GM21786 (cell line): Measurements from ENCODE around the gene TBC1D2B.
"Not testable (repeated sequence)": the region's sequence is repeated elsewhere in the genome, so short reads cannot be mapped to it uniquely, and the experiment has no call there.

ENCODE experiments used
- ATAC-seq: cut with Tn5 transposase; IDR thresholded peaks from one replicate; pipeline ENCODE4 v1.9.1; 2021; ENCODE audit not compliant: unreplicated experiment

Gene TBC1D2B

DNA sequence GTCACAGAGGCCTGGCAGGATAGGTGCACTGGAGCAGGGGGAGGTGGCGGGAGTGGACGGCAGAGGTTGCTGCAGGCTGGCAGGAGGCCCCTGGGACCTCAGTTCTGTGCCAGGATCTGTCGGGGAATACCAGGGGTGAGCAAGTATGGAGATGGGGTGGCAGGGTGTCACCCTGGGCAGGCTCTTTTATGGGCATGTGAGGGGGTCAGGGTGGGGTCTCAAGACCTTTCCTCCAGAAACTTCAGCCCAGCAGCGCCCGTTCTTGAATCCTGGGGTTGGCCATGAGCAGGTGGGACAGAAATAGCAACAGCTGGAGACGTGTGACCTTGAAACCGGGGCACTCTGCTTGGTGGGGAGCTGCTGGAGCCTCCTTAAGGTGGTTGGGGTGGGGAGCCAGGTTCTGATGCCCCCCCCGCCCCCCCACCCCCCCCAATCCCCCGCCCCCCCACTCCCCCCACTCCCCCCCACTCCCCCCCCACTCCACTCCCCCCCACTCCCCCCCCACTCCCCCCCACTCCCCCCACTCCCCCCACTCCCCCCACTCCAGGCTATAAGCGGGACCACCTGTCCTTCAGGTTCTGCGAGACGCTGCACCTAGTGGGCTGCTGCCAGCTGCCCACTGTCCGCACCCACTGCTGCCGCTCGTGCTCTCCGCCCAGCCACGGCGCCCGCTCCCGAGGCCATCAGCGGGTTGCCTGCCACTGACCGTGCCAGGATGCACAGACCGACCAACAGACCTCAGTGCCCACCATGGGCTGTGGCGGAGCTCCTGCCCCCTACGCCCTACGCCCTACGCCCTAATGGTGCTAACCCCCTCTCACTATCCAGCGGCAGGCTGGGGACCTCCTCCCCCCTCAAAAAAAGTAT is 84.9 kb downstream of the TBC1D2B start:
- no peak for ATAC-seq

DNA sequence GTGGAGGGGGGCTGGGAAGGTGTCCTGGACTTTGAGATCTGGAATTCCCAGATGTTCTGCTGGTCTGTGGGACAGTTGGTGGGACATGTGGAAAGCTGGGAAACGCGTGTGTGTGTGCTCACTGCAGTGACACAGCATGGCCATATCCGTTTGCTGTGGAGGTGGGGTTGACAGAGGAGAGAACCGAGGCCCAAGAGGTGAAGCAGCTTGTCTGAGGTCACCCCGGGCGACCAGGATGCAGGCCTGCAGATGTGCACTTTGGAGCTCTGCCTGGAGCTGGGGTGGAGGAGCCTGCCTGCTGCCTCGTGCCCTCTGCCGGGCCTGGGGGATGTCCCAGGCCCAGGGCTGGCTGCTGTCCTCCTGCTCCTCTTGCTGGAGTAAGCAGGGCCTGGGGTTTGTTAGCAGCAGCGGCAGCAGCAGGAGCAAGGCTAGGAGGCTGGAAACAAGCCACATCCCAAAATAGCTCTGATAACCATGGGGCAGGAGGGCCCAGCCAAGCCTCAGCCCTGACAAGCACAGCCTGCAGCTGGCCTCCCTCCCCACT is 85.8 kb downstream of the TBC1D2B start:
- ATAC-seq = not testable (repeated sequence)

DNA sequence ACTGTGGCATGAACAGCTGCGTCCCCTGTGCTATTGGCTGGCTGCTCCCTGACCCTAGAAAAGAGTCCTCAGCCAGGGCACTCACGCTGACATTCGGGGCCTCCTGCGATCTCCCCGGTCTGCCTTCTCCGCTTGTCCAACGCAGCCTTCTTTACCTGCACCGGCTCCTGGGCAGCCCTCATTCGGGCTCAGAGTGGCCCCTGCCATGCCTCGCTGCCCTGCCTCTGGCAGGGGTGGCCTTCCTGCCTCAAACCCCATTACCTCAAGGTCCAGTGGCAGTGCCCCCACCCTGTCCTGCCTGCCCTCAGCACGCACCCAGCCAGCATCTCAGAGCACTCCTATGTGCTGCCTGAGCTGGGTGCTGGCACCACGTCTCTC is 86.5 kb downstream of the TBC1D2B start:
- no peak for ATAC-seq

DNA sequence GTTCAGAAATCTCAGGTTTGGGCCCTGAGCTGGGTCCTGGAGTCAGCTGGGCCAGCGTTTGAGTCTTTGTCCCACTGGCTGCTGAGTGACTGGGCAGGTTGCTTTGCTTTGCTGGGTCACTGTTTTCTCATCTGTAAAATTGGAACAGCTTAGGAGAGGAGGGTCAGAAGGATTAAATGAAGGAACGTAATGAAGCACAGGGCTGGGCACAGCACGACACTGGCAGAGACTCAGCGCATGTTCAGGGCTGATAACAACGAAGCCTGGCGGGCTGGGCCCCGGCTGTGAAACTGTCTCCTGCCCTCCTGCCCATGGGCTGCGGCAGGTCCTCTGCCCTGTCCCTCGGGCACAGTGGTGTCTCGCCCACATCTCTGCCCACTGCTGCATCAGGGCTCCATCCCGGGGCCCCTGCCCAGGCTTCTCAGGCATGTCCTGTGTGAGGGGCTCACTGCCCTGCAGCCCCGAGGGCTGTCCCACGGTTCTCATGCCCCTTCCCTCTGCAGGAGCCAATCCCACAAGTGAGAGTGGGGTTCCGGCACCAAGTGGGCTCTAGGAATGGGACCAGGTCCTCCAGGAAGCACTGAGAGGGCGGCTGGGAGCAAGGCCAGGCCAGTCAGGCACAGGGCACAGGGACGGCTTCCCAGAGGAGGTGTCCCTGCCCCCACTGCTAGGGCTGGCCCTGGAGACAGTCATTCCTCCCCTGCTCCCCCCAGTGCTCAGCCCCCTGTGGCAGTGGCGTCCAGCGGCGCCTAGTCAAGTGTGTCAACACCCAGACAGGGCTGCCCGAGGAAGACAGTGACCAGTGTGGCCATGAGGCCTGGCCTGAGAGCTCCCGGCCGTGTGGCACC is 88.0 kb downstream of the TBC1D2B start:
- ATAC-seq = no peak

DNA sequence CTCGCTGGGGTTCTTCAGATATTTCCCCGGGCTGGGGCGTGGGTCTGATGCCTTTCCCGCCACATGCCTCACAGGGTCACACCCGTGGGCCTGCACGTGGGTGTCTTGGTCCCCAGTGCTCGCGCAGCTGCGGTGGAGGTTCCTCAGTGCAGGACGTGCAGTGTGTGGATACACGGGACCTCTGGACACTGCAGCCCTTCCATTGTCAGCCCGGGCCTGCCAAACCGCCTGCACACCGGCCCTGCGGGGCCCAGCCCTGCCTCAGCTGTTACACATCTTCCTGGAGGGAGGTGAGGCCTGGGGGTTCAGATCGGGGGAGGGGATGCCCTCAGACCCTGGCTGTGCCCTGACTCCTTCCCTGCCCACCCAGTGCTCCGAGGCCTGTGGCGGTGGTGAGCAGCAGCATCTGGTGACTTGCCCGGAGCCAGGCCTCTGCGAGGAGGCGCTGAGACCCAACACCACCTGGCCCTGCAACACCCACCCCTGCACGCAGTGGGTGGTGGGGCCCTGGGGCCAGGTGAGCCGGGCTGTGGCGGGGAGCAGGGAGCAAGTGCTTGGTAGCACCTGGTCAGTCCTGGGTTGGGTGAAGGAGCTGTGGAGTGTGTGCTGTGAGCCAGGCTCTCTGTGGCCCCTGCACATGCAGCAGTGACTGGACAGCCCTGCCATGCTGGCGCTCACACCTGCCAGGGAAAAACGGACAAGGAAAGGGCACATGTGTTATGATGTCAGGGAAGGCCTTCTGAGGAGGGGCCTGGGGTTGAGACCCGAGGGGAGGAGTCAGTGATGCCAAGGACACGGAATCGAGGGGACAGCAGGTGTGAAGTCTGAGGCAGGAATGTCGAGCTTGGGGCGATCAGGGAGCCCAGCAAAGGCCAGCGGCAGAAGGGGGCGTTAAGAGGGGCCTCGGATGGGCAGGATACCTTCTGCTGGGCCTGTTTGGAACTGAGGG is 88.9 kb downstream of the TBC1D2B start:
- ATAC-seq = no peak

DNA sequence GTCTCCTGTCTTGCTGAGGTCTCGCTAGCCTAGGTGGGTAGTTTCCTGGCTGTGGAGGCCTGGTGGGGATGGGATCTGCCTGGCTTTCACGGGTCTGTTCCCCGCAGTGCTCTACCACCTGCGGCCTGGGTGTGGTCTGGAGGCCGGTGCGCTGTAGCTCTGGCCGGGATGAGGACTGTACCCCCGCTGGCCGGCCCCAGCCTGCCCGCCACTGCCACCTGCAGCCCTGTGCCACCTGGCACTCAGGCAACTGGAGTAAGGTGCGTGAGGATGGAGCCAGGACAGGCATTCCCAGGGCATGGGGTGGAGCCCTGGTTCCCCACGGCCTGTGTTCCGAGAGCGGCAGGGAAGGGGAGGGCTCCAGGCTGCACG is 89.8 kb downstream of the TBC1D2B start:
- not testable (repeated sequence) for ATAC-seq

DNA sequence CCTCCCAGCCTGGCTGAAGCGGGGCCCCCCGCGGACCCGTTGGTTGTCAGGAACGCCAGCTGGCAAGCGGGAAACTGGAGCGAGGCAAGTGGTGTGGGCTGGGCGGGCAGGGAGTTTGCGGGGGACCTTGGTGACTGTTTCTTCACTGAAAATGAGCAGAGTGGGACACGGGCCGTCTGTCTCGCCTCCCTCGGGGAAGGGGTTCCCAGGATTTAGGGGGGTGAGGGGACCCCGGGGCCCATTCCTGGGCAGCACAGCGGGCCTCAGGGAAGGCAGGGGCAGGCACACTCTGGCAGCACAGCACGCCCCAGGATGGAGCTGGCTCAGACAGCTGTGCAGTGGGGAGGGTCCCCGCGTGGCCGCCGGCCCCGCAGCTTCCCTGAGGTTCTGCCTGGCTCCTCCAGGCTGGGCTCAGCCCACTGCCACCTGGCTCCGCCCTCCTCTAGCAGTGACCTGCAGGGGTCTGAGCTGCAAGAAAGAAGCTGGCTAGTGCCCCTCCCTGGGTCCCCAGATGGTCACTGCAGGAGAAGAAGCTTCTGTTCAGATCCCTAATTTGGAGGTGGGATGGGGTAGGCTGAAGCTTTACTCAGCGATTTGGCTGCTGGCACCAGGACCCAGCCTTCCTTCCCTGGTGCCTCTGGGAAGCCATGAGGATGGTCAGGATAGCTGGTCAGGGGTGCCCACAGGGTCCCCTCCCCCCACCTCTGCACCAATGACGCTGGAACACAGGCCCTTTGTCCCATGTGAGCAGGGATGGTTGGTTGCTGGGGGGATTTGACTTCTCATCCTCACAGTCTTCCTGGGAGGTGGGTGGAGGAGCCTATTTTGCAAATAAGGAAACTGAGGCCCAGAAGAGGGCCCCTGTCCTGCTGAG is 90.4 kb downstream of the TBC1D2B start:
- no peak for ATAC-seq

DNA sequence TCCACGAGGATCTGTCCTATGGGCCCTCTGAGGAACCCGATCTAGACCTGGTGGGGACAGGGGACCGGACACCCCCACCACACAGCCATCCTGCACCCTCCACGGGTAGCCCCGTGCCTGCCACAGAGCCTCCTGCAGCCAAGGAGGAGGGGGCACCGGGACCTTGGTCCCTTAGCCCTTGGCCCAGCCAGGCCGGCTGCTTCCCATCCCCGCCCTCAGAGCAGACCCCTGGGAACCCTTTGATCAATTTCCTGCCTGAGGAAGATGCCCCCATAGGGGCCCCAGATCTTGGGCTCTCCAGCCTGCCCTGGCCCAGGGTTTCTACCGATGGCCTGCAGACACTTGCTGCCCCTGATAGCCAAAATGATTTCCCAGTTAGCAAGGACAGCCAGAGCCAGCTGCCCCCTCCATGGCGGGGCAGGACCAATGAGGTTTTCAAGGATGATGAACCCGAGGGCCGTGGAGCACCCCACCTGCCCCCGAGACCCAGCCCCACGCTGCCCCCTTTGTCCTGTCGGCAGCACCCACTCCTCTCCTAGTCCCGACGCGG is 91.5 kb downstream of the TBC1D2B start:
- ATAC-seq = no peak

DNA sequence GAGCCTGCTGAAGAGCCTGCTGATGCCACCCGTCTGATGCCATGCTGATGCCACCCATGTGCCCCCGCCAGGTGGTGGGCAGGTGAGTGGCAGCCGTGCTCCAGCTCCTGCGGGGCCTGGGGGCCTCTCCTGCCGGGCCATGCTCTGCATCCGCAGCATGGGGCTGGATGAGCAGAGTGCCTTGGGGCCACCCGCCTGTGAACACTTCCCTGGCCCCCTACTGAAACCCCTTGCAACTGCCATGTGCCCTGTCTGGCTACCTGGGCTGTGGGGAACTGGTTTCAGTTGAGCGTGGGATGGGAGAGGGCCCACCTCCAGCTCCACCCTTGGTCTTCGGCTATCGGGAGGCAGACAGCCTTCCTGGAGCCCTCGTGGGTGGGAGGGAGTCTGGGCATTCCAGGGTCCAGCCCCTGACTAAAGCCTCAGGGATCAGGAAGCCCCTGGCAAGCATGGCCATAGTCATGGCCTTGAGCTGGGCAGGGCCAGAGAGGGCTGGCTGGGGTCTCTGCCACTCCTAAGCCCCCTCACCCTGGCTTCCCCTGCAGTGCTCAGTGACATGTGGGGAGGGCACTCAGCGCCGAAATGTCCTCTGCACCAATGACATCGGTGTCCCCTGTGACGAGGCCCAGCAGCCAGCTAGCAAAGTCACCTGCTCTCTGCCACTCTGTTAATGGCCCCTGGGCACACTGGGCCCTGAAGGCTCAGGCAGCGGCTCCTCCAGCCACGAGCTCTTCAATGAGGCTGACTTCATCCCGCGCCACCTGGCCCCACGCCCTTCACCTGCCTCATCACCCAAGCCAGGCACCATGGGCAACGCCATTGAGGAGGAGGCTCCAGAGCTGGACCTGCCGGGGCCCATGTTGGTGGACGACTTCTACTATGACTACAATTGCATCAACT is 92.2 kb downstream of the TBC1D2B start:
- no peak for ATAC-seq

DNA sequence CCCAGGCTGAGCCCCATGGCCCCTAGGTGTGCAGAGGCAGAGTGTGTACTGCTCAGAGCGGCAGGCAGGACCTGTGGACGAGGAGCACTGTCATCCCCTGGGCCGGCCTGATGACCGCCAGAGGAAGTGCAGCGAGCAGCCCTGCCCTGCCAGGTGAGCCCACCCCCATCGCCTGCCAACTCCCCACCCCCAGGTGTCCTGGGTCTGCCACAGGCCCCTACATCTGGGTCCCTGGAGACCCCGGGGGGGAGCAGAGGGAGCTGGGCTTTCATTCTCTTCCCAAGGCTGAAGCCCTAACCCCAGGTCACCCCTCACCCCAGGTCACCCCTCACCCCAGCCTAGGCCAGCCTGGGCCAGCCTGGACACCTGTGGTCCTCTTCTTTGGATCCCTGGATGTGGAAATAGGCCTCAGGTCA is 93.1 kb downstream of the TBC1D2B start:
- no peak for ATAC-seq

DNA sequence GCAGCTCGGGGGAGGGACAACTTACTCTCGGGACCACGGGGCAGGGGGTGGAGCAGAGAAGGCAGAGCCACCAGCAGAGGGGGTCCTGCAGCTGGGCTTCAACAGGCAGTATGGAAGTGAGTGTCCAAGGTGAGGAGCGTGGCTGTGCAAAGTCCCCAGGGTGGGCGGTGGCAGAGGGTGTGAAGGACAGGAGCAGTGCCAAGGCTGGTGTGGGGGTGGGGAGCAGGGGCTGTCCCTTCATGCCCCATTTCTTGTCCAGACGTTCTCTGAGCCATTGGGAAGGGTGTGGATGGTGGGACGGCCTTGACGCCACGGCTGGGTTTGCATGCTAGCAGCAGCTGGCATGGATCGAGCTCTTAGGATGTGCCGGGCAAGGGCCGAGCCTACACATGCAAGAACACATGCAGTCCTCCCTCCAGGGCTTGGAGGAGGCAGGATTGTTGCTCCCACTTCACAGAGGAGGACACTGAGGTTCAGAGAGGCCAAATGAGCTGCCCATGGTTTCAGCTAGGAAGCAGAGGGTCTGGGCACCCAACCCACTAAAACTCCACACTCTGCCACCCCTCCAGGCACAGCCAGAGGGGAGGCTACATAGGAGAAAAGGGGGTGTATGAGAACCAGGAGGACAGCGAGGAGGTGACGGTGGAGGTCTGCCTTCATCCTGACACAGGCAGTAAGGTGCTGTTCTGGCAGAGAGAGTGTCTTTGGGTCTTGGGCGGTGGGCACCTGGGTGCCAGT is 93.6 kb downstream of the TBC1D2B start:
- ATAC-seq = no peak

DNA sequence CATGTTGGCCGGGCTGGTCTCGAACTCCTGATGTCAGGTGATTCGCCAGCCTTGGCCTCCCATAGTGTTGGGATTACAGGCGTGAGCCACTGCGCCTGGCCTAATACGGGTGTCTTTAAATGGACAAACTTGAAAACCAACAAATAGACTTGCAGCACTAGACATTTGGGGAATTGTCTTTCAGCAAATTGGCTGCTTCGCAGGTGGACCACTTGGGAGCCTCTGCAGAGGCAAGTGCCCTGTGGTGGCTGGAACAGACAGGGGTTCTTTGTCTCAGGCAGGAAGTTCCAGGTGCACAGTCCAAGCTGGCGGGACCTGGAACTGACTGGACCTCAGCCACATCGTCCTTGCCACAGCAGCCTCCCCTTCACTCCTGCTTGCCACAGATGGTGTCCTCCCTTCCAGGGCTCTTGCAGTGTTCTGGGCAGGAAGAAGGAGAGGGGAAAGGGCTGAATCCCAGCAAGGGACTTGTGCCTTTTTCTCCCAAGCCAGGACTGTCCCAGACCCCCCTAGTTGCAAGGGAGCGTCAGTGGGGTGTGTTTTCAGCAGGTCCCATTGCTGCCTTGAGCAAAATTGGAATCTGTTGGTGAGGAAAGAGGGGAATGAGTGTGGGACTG is 94.3 kb downstream of the TBC1D2B start:
- ATAC-seq = no peak

DNA sequence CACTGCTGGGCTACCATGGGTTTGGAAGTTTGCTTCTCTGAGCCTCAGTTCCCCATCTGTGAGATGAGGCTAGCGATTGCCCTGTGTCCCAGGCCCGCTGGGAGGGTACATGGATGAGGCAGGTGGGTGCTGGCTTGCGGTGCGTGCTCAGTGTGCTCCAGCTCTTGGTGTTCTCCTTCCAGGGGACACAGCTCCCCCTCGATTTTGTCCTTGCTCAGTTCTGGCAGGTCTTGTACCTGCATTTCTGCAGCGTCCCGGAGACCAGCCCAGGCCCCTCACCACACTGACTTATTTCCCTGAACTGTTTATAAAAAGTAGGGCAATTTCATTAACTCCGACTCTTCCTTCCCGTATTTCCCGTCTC is 95.4 kb downstream of the TBC1D2B start:
- no peak for ATAC-seq

DNA sequence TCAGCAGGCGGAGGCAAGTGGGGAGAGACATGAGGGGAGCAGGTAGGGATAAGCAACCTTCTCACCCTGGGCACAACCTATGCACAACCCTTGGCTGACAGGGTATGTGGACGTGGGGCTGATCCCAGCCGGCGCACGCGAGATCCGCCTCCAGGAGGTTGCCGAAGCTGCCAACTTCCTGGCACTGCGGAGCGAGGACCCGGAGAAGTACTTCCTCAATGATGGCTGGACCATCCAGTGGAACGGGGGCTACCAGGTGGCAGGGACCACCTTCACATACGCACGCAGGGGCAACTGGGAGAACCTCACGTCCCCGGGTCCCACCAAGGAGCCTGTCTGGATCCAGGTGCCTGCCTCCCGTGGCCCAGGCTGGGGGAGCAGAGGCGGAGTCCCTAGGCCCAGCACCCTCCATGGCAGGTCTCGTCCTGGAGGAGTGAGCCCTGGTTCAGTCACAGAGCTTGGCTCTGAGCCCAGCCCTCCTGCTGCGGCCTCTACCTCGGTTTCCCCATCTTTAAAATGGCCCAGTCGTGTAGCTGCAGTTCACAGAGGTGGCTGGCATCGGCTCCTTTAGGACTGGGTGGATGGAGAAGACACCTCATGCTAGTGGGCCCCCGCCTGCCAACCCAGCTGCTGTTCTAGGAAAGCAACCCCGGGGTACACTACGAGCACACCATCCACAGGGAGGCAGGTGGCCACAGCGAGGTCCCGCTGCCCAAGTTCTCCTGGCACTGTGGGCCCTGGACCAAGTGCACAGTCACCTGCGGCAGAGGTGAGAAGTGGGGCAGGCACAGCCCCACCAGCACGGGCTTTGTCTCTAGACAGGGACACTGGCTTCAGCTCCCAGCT is 96.0 kb downstream of the TBC1D2B start:
- ATAC-seq = no peak

DNA sequence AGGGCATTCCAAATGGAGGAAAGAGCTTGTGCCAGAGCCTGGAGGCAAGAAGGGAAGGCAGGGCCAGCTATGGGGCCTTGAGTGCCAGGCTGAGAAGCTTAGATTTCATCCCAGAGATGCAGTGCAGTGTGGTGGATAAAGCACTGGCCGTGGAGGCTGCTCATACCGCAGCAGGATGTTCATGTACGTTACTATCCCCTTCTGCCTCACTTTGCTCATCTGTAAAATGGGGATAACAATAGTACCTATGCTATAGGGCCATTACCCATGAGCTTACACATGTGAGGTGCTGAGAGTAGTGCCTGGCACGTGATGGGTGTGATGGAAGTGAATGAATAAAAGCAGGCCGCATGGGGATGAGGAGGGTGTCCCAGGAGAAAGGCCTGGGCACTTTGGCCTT is 96.8 kb downstream of the TBC1D2B start:
- not testable (repeated sequence) for ATAC-seq

DNA sequence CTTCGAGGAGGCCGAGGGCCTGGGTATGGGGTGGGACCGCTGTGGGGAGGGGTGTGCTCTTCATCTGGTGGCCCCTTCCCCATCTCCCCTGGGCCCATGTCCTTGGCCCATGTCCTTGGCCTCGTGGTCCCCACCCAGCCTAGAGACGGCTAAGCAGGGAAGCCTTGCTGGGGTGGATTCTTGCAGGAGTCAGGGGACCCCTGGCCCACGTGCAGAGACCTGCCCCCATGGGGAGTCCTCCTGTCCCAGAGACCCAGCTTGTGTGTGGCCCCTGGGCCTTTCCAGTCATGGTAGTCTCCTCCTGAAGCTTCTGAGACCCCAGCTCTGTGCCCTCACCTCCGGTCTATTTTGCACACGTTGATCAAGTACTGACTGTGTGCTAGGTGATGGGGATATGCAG is 97.4 kb downstream of the TBC1D2B start:
- no peak for ATAC-seq

DNA sequence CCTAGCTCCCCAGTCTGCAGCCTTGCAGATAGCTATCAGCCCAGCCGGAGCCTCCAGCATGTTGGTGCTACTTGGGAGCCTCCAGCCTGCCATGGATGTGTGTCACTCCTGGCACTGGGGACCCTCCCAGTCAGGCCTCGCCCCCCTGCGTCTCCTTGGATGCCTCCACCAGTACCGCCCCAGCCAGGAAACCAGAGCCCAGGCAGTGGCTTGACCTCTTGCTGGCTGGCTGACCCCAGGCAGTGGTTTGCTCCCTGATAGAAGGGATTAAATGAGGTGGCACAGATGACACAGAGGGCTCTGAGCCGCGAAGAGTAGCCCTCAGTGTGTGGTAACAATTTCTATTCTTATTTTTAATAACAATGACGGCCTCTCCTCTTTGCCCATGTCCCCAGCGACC is 98.4 kb downstream of the TBC1D2B start:
- ATAC-seq = not testable (repeated sequence)
